ENCODE measurements around the gene PLCD3. TPM values are rescaled to one million over a fixed set of nuclear protein-coding genes. Genes with fewer than 3 reads are reported as not detected.

The PLCD3 gene
- total and polyA plus RNA-seq, 2 of the 13 experiments (the other 11 are each of a cell fraction or from before 2014, with no cell fraction given) = 11.3 to 39.1 TPM

GRCh38 chr17:45162025-45162687, 29.8 kb upstream of the PLCD3 start (continued):
- TF ChIP-seq ZNF646 (CRISPR knock-in tag; IDR thresholded peaks at IDR 0.05) = no peak
- TF ChIP-seq GMEB1 (CRISPR knock-in tag; IDR thresholded peaks at IDR 0.05; ENCODE audit: borderline replicate concordance) = no peak
- TF ChIP-seq KDM4B (CRISPR knock-in tag; IDR thresholded peaks at IDR 0.05) = no peak
- no peak for TF ChIP-seq GZF1 (CRISPR knock-in tag; IDR thresholded peaks at IDR 0.05)
- TF ChIP-seq FUBP1 (CRISPR knock-in tag; IDR thresholded peaks at IDR 0.05; ENCODE audit: borderline replicate concordance) = no peak
- no peak for TF ChIP-seq AKNA (CRISPR knock-in tag; IDR thresholded peaks at IDR 0.05; ENCODE audit: borderline replicate concordance)
- no peak for TF ChIP-seq NR2C2 (CRISPR knock-in tag; IDR thresholded peaks at IDR 0.05; ENCODE audit: borderline replicate concordance)
- no peak for TF ChIP-seq ZNF670 (CRISPR knock-in tag; IDR thresholded peaks at IDR 0.05; ENCODE audit: borderline replicate concordance)
- no peak for TF ChIP-seq ZNF432 (CRISPR knock-in tag; IDR thresholded peaks at IDR 0.05; ENCODE audit: borderline replicate concordance)
- TF ChIP-seq MYPOP (CRISPR knock-in tag; IDR thresholded peaks at IDR 0.05) = no peak
- no peak for TF ChIP-seq RFX3 (CRISPR knock-in tag; IDR thresholded peaks at IDR 0.05)
